Left renal cortex interstitium (tissue), 4 donors: ENCODE measurements around the gene POLR2J3. TPM values are rescaled to one million over a fixed set of nuclear protein-coding genes. Genes with fewer than 3 reads are reported as not detected.
"Not testable (repeated sequence)": the region's sequence is repeated elsewhere in the genome, so short reads cannot be mapped to it uniquely, and the experiment has no call there.

Experiments used
- DNase-seq, 4 donors: peaks; one replicate each; pipeline ENCODE4 v3.0.0-alpha.2; 2013; ENCODE audit warnings: low read depth in 4 of 4, low spot score in 2 of 4, missing footprints in 1 of 4
- polyA plus RNA-seq, 4 donors: library from polyadenylated mRNA; unstranded; fragments of 120-200 nt; gene quantifications; one replicate each; pipeline ENCODE4 v1.2.1, GENCODE V29; 2013; ENCODE audit not compliant: insufficient read length in 4 of 4

The POLR2J3 gene
- polyA plus RNA-seq, 4 donors = 54.8 to 94.5 (median 74.6) TPM

DNA sequence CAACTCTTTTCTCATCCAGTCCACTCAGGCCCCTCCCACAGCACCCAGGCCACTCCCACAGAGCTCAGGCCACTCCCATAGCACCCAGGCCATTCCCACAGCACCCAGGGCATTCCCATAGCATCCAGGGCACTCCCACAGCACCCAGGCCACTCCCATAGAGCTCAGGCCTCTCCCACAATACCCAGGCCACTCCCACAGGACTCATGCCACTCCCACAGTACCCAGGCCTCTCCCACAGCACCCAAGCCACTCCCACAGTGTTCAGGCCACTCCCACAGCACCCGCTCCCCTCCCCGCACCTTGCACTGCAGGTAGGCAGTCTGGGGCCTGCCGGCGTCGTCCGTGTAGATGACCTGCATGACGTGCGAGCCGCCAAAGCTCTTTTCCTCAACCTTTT, 17.5 kb upstream of the POLR2J3 start:
- DNase-seq = not testable (repeated sequence)

- DNase-seq = not testable (repeated sequence)
Observed at GRCh38 chr7:102583495-102583894, 11.1 kb upstream of the POLR2J3 start.

DNA sequence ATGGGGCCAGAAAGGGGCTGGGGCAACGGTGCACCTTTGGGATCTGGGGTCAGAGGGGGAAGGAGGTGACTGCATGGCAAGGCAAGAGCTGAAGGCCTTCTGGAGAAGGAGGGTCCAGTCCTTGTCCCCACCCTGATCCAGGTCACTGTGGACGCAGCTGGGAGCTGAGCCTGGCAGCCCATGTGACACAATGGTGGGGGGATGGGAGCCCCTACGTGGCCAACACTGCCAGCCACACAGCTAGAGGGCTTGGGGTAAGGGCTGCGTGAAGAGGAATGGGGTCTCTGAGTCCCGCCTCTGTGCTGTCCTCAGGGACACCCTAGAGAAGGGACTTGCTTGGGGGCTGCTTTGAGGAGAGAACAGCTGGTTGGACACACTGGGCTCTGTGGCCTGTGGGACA, 9.3 kb upstream of the POLR2J3 start:
- not testable (repeated sequence) for DNase-seq

- not testable (repeated sequence) for DNase-seq
Observed at GRCh38 chr7:102578486-102578885, 6.1 kb upstream of the POLR2J3 start.

- not testable (repeated sequence) for DNase-seq
Observed at GRCh38 chr7:102577315-102578240, 5.2 kb upstream of the POLR2J3 start.

- not testable (repeated sequence) for DNase-seq
Observed at GRCh38 chr7:102576363-102576762, 4.0 kb upstream of the POLR2J3 start.

GRCh38 chr7:102574607-102575006, 2.2 kb upstream of the POLR2J3 start:
- DNase-seq = not testable (repeated sequence)

DNA sequence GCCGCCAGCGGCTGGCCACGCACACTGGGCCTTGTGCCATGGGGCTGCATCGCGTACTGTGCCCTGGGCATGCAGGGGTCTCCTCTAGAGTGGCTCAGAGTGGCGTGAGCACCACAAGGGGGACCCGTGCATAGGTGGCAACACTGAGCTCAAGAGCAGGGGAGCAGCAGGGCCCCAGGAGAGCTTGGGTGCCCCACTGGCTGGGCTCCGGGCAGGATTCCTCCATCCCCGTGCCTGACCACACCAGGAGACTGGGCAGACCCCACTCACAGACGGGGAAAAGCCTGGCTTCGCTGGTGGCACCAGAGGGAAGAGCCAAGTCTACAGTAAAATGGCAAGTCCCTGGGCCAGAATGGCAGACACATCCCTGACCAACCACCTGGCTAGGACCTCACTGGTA, 3.8 kb downstream of the POLR2J3 start:
- not testable (repeated sequence) for DNase-seq

- DNase-seq = not testable (repeated sequence)
Observed at GRCh38 chr7:102550808-102551422, 21.5 kb downstream of the POLR2J3 start, which contains the start of gene SPDYE2. TSS of gene SPDYE2 (plus strand) at chr7:102551226. CDS start at chr7:102553256, 2,030 bp downstream.

GRCh38 chr7:102546353-102546752, 26.0 kb downstream of the POLR2J3 start:
- DNase-seq = not testable (repeated sequence)

DNA sequence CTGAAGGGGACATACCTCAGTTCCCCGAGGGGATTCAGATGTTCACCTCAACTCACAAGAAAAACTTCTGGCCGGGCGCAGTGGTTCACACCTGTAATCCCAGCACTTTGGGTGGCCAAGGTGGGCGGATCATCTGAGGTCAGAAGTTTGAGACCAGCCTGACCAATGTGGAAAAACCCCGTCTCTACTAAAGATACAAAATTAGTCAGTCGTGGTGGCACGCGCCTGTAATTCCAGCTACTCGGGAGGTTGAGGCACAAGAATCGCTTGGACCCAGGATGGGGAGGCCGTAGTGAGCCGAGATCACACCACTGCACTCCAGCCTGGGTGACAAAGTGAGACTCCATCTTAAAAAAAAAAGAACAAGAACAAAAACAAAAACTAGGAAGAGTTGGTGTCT, 27.1 kb downstream of the POLR2J3 start:
- DNase-seq = not testable (repeated sequence)

DNA sequence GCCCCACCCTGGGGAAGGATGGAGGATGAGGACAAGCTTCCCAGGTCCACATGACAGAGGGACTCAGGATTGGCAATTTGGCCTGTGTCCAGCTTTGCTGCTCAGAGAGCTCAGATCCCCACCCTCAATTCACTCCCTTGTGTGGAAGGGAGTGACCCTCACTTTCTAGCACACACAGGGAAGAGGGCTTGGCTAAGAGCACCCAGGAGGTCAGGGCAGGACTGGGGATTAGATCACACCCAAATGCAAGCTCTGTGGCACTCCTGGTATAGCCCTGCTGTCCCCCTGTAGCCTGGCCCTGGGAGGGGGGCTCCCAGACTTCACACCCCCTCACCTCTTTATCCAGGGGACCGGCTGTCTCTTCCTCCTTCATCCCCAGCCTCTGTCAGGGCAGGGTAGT, 28.0 kb downstream of the POLR2J3 start:
- not testable (repeated sequence) for DNase-seq

GRCh38 chr7:102543596-102543995, 28.8 kb downstream of the POLR2J3 start, which contains the start of gene UPK3BL2:
TSS of gene UPK3BL2 (minus strand) at chr7:102543696. CDS start at chr7:102543636, 60 bp downstream.
- not testable (repeated sequence) for DNase-seq

GRCh38 chr7:102542771-102543170, 29.6 kb downstream of the POLR2J3 start:
- not testable (repeated sequence) for DNase-seq

- not testable (repeated sequence) for DNase-seq
Observed at GRCh38 chr7:102542083-102542482, 30.3 kb downstream of the POLR2J3 start.

DNA sequence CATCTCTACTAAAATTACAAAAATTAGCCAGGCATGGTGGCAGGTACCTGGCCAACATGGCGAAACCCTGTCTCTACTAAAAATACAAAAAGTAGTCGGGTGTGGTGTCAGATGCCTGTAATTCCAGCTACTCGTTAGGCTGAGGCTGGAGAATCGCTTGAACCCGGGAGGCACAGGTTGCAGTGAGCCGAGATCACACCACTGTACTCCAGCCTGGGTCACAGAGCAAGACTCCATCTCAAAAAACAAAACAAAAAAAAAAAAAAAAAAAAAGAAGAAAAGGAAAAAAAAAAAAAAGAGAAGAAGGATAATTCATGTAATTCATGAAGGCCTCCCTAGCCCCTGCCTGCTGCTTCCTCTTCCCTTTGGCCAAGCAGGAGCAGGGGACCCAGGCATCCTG, 31.8 kb downstream of the POLR2J3 start:
- not testable (repeated sequence) for DNase-seq

GRCh38 chr7:102535062-102535615, 37.2 kb downstream of the POLR2J3 start:
- DNase-seq = not testable (repeated sequence)

GRCh38 chr7:102532127-102532526, 40.3 kb downstream of the POLR2J3 start:
- not testable (repeated sequence) for DNase-seq

DNA sequence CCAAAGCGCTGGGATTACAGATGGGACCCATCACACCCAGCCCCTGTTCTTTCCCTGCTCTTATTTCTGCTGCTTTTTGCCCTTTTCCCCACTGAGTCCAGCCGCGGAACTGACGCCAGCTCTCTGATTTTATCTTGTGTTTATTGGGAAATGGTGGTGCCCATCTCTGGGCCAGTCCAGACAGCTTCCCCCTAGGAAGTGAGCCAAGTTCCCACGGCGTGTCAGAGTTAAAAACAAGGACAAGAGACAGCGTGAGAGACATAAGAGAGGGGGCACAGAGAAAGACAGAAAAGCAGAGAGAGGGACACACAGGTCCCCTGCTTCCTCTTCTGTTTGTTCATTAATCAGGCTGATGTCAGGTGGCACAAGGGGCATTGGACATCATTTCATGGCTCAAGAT, 40.8 kb downstream of the POLR2J3 start:
- not testable (repeated sequence) for DNase-seq

DNA sequence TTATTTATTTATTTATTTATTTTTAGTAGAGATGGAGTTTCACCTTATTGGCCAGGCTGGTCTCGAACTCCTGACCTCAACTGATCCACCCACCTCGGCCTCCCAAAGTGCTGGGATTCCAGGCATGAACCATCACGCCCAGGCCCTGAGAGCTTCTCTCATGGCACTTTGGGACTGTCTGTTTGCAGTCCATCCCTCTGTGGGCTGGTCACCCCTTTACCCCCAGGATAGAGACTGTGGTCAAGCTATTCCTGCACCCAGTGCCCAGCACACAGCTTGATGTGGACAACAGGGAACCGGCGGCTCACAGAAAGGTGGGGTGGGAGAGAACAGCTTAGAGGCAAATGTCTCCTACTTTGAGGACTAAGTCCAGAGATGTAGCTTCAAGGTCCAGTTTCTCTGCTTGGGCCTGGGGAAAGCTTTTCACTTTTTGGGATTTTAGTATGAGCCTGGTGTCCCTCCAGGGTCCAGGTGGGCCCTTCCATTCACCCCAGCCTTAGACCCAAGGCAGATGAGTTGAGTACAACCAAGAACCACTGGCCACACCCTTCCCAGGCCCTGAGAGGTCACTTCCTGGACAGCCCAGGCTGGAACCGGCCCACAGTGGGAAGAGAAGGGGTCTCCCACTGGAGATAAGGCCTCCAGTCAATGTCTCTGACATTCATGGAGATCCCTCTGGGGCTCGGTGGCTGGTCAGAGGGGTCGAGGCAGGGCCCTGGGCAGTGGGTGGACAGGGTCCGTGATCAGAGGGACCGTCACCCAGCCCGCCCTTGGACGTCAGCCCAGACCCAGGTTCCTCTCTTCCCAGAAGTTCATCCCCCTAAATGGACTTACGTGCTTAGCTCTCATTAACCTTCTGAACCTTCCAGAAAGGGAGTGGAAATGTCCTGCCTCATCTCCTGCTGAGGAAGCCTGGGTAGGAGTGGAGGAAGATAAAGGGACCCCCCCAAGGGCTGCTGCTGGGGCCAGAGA, 44.3 kb downstream of the POLR2J3 start:
- DNase-seq = not testable (repeated sequence)
